Mammary epithelial cell (primary cell): ENCODE results near the gene TP53BP1.

Source experiments
- CTCF ChIP-seq, 2 donors: IDR thresholded peaks in 1 of 2; conservative IDR thresholded peaks in 1 of 2; 2 replicates each; pipeline ENCODE4 v1.5.1; 2011 to 2012; ENCODE audit warnings: inconsistent platforms in 2 of 2, low read length in 2 of 2, mild to moderate bottlenecking in 2 of 2, control low read depth in 1 of 2, low read depth in 1 of 2; ENCODE audit not compliant: insufficient read depth in 1 of 2; ENCODE audit errors: extremely low read depth in 1 of 2
- EZH2 ChIP-seq: IDR thresholded peaks from 2 replicates; pipeline ENCODE4 v1.6.1; 2012; ENCODE audit warnings: low read length, inconsistent platforms, borderline replicate concordance

- no peak for TF ChIP-seq EZH2
- TF ChIP-seq CTCF (conservative IDR thresholded peaks at IDR 0.05 in 1 of 2, IDR thresholded peaks at IDR 0.05 in 1 of 2; ENCODE audit: extremely low read depth in 1 of 2, insufficient read depth in 1 of 2, low read depth in 1 of 2, low read length in 2 of 2), result no peak
Observed at GRCh38 chr15:43509660-43510199, 16.8 kb upstream of the TP53BP1 start.
